Endothelial cell of umbilical vein (primary cell): ENCODE results near the gene TXNIP. TPM values are rescaled to one million over a fixed set of nuclear protein-coding genes. Genes with fewer than 3 reads are reported as not detected.

Source experiments
- Bru-seq: library from RNA; stranded (reverse); fragments of 400-500 nt; gene quantifications from one replicate; lab custom pipeline; 2021; lab: Mats Ljungman, UMichigan
- BruChase-seq, 2 experiments: library from RNA; stranded (reverse); fragments of 400-500 nt; gene quantifications; one replicate each; lab custom pipeline; 2021; lab: Mats Ljungman, UMichigan
- BruUV-seq: library from RNA; stranded (reverse); fragments of 400-500 nt; replicated peaks from 2 replicates; lab custom pipeline; 2021; lab: Mats Ljungman, UMichigan
- CTCF ChIA-PET: fragments of 300-600, 350-600 bp; sonication (Branson Sonifier 250); formaldehyde crosslinking; loops from one replicate; lab custom pipeline; 2021; ENCODE audit warnings: antibody characterized with exemption, inconsistent platforms; lab: Charles Lee
- POLR2A ChIA-PET: fragments of 300-600, 350-600 bp; sonication (Branson Sonifier 250); formaldehyde crosslinking; loops from one replicate; lab custom pipeline; 2021; ENCODE audit warnings: antibody characterized with exemption, inconsistent platforms; lab: Charles Lee
- DNase-seq: peaks from one replicate; pipeline ENCODE4 v3.0.0-alpha.2; 2011; ENCODE audit warnings: low read depth, low spot score
- FAIRE-seq: peaks from 2 replicates; lab custom pipeline; 2011; peaks lifted over from hg19 to GRCh38; lab: Jason Lieb, UNC
- H2AFZ ChIP-seq: 2 replicates; pipeline ENCODE4 v1.6.0; 2012; ENCODE audit warnings: low read depth, low read length, control low read depth, inconsistent platforms
- H3K27ac ChIP-seq: 2 replicates; pipeline ENCODE4 v1.5.1; 2011; ENCODE audit warnings: low read depth, mild to moderate bottlenecking, control low read depth, low read length, moderate library complexity; ENCODE audit not compliant: insufficient read depth
- H3K27me3 ChIP-seq, 2 experiments: 2 replicates each; pipeline versions ENCODE4 v1.6.0 to v1.6.1; 2011; ENCODE audit warnings: low read length in 2 of 2, mixed read lengths in 1 of 2; ENCODE audit not compliant: control insufficient read depth in 2 of 2, insufficient read depth in 2 of 2
- H3K36me3 ChIP-seq, 2 experiments: 2 replicates in 1 of 2; 3 replicates in 1 of 2; pipeline ENCODE4 v1.5.1; 2011; ENCODE audit warnings: low read length in 2 of 2, mild to moderate bottlenecking in 1 of 2, moderate library complexity in 1 of 2; ENCODE audit not compliant: control insufficient read depth in 2 of 2, insufficient read depth in 2 of 2; ENCODE audit errors: extremely low read depth in 1 of 2
- H3K4me1 ChIP-seq: 3 replicates; pipeline ENCODE4 v1.5.1; 2011; ENCODE audit warnings: mild to moderate bottlenecking, low read length; ENCODE audit not compliant: control insufficient read depth, insufficient read depth; ENCODE audit errors: extremely low read depth
- H3K4me2 ChIP-seq: 2 replicates; pipeline ENCODE4 v1.6.1; 2011; ENCODE audit warnings: low read length, control low read depth, mixed read lengths; ENCODE audit not compliant: insufficient read depth
- H3K4me3 ChIP-seq, 3 experiments: fragments of 200-600 bp in 1 of 3; sonication (generic), shearing (Covaris generic) in 1 of 3; replicated peaks in 1 of 3; 2 replicates each; pipeline ENCODE4 v1.5.1; 2011 to 2016; ENCODE audit warnings: control low read depth in 3 of 3, low read length in 3 of 3, mild to moderate bottlenecking in 2 of 3, inconsistent platforms in 1 of 3, low read depth in 1 of 3, moderate library complexity in 1 of 3; ENCODE audit not compliant: insufficient read depth in 1 of 3
- H3K79me2 ChIP-seq: 2 replicates; pipeline ENCODE4 v1.6.0; 2012; ENCODE audit warnings: low read length, inconsistent platforms; ENCODE audit not compliant: control insufficient read depth, insufficient read depth
- H3K9ac ChIP-seq: replicated peaks from 2 replicates; pipeline ENCODE3; 2011; ENCODE audit warnings: low read length, control low read depth; ENCODE audit not compliant: insufficient read depth; ENCODE audit errors: extremely low read depth
- H3K9me1 ChIP-seq: replicated peaks from 3 replicates; pipeline ENCODE4 v1.6.0; 2011; ENCODE audit warnings: mild to moderate bottlenecking, low read length; ENCODE audit not compliant: control insufficient read depth, insufficient read depth; ENCODE audit errors: extremely low read depth
- H3K9me3 ChIP-seq: replicated peaks from 2 replicates; pipeline ENCODE4 v1.5.1; 2012; ENCODE audit warnings: low read length, inconsistent platforms; ENCODE audit not compliant: control insufficient read depth, insufficient read depth
- H4K20me1 ChIP-seq: replicated peaks from 2 replicates; pipeline ENCODE3; 2011; ENCODE audit warnings: mild to moderate bottlenecking, low read length; ENCODE audit not compliant: control insufficient read depth, insufficient read depth; ENCODE audit errors: extremely low read depth
- CTCF ChIP-seq, 2 donors: IDR thresholded peaks; 1 replicate in 1 of 2; 2 replicates in 1 of 2; pipeline ENCODE4 v1.5.1; 2011; ENCODE audit warnings: low read length in 2 of 2, mild to moderate bottlenecking in 2 of 2, moderate library complexity in 2 of 2, control low read depth in 1 of 2, inconsistent platforms in 1 of 2, low read depth in 1 of 2; ENCODE audit not compliant: insufficient read depth in 1 of 2; ENCODE audit errors: extremely low read depth in 1 of 2
- JUN ChIP-seq: IDR thresholded peaks from 2 replicates; pipeline ENCODE4 v1.6.1; 2011; ENCODE audit warnings: borderline replicate concordance, low read depth; ENCODE audit not compliant: insufficient read length, insufficient read depth
- MAX ChIP-seq: IDR thresholded peaks from 2 replicates; pipeline ENCODE4 v1.6.1; 2011; ENCODE audit not compliant: insufficient read depth, insufficient read length
- MYC ChIP-seq: IDR thresholded peaks from one replicate; pipeline ENCODE4 v1.6.1; 2011; ENCODE audit warnings: mild to moderate bottlenecking, low read depth, low read length
- POLR2A ChIP-seq: IDR thresholded peaks from 2 replicates; pipeline ENCODE4 v1.6.1; 2012; ENCODE audit warnings: low read depth, mild to moderate bottlenecking, control low read depth, low read length
- POLR2AphosphoS5 ChIP-seq: IDR thresholded peaks from 2 replicates; pipeline ENCODE4 v1.6.1; 2012; ENCODE audit warnings: low read depth, mild to moderate bottlenecking, control low read depth, low read length, moderate library complexity; ENCODE audit not compliant: insufficient read depth
- dilution Hi-C: fragments of 300-500 bp; cut with MboI; formaldehyde crosslinking; loops from one replicate; pipeline ENCODE4 v1.15.0; 2019; ENCODE audit warnings: low sequenced_read_pairs; ENCODE audit not compliant: extremely low pct_ligation_motif_present
- intact Hi-C: fragments of 100-400 bp; cut with micrococcal nuclease; formaldehyde crosslinking; loops from one replicate; pipeline ENCODE4 v1.10.0; 2022
- long read RNA-seq: library from polyadenylated mRNA; stranded (forward); transcript quantifications from one replicate; pipeline ENCODE4 v2.0.0, GENCODE V29; 2021
- polyA minus RNA-seq, 3 experiments: library from RNA; depleted of rRNA, polyadenylated mRNA; stranded (reverse); fragments of >200 nt; gene quantifications; 1 replicate in 1 of 3; 2 replicates in 2 of 3; pipeline ENCODE4 v1.2.3, GENCODE V29; 2011
- polyA plus RNA-seq, 4 experiments: library from polyadenylated mRNA; depleted of rRNA in 3 of 4; stranded (reverse) in 3 of 4; unstranded in 1 of 4; fragments of >200 nt; gene quantifications; 2 replicates each; pipeline versions ENCODE4 v1.2.1 to v1.2.3, GENCODE V29; 2011 to 2012; ENCODE audit warnings: missing spikeins in 1 of 4
- total RNA-seq: library from RNA; stranded (reverse); gene quantifications from 2 replicates; pipeline ENCODE4 v1.2.3, GENCODE V29; 2021

Gene TXNIP
- 7.6 and 9.1 TPM in 2 replicates for total RNA-seq
- polyA plus RNA-seq: 21.8 and 31.3 TPM in 2 replicates
- polyA plus RNA-seq (2011; cell fraction: cytosol; rRNA removed): 15.1 and 18.3 TPM in 2 replicates
- 15.3 and 21.3 TPM in 2 replicates for polyA plus RNA-seq (2011; cell fraction: nucleus; rRNA removed)
- 14.7 and 22.5 TPM in 2 replicates for polyA plus RNA-seq (2012)
- polyA minus RNA-seq: 53.0 and 74.0 TPM in 2 replicates
- 125 TPM for polyA minus RNA-seq (2011; cell fraction: cytosol; rRNA and poly(A)+ RNA removed)
- 15.0 and 23.3 TPM in 2 replicates for polyA minus RNA-seq (2011; cell fraction: nucleus; rRNA and poly(A)+ RNA removed)
- Bru-seq, nascent RNA: percentile 67 among the genes with signal in this experiment
- percentile 63 among the genes with signal in this experiment for BruChase-seq, experiment 1, labeled RNA remaining after a 6-hour chase
- percentile 97 among the genes with signal in this experiment for BruChase-seq, experiment 2, labeled RNA remaining after a 2-hour chase
- long read RNA-seq, partial matches to known transcripts: 0 of 7 reads
- long read RNA-seq, other reads (novel, unspliced or antisense): 3 of 7 reads

- H3K27me3 ChIP-seq: no peaks in the 10 kb centered on the region
- H3K4me2 ChIP-seq: peak within 1 kb of the TSS; percentile 98
- ChIA-PET CTCF (interaction anchor here (0.9 to 10.4 kb wide), 3 partner anchors 11 to 39 kb away, joined by 3 to 87 read pairs (median 25); partner anchors contain the start of gene LIX1L), POLR2A (interaction anchor here (0.9 kb wide), 1 partner anchor 17 kb away, joined by 3 read pairs; no protein-coding TSS in a partner anchor)
- H3K4me3 ChIP-seq: peak within 1 kb of the TSS; percentile 97 to 98 (median 98)
- H3K4me1 ChIP-seq: peaks cover 19% of the 10 kb centered on the region
- H4K20me1 ChIP-seq: no peaks in the 10 kb centered on the region
- peaks cover 2 to 16% of the 10 kb centered on the region in 2 experiments for H3K36me3 ChIP-seq
- peak within 1 kb of the TSS; percentile 72 for H2AFZ ChIP-seq
- intact Hi-C loops: loop anchor here (1.0 kb wide), 2 partner anchors 19 to 32 kb away; partner anchors contain the start of genes ANKRD34A and POLR3GL
- FAIRE-seq (peak; percentile 98), DNase-seq (peak; percentile 97)
- dilution Hi-C loops: no loop called here
- peak; percentile 77 for TF ChIP-seq POLR2A
- no peak for TF ChIP-seq JUN
- TF ChIP-seq POLR2AphosphoS5: peak; percentile 86
- no peak for TF ChIP-seq CTCF (IDR thresholded peaks at IDR 0.05; ENCODE audit: extremely low read depth in 1 of 2, insufficient read depth in 1 of 2, low read depth in 1 of 2, low read length in 2 of 2)
- TF ChIP-seq MYC: no peak
- peak; percentile 97 for TF ChIP-seq MAX
- no peaks in the 10 kb centered on the region for H3K9me1 ChIP-seq
- no peaks in the 10 kb centered on the region for H3K9me3 ChIP-seq
- H3K79me2 ChIP-seq: peaks cover 10% of the 10 kb centered on the region
- H3K9ac ChIP-seq: peak within 1 kb of the TSS; percentile 49
- BruUV-seq: no TSS peak
- H3K27ac ChIP-seq: peak within 1 kb of the TSS; percentile 4
These were observed at the start of gene TXNIP for GRCh38 chr1:145996433-145997015. Gene TXNIP (minus strand): TSS chr1:145996579. CDS start chr1:145996266, 313 bp downstream.
